Jurkat, Clone E6-1 (cell line): ENCODE data around the gene SLC38A3.

Experiments used
- DNase-seq: peaks from one replicate; pipeline ENCODE4 v3.0.0-alpha.2; 2011; ENCODE audit warnings: low read depth, low spot score
- H3K4me3 ChIP-seq: 2 replicates; pipeline ENCODE4 v1.5.1; 2011; ENCODE audit warnings: mild to moderate bottlenecking, low read length, control low read depth, moderate library complexity

The SLC38A3 gene

DNA sequence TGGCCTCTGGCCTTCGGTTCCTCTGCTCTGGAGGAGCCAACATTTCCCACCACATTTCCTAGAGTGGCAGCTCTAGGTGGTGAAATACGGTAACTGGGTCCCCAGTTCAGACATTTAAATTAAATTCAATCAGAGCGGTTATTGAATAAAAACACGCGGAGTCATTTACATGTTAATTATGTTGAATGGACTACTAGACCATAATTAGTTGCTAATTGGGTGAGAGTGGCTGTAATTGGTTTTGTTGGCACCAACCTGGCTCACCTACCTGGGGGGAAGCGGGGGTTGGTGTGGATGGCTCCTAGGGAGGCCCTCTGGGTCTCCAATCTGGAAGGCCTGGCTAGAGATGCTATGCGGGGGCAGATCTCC, 37.2 kb upstream of the SLC38A3 start:
- no peak for DNase-seq

DNA sequence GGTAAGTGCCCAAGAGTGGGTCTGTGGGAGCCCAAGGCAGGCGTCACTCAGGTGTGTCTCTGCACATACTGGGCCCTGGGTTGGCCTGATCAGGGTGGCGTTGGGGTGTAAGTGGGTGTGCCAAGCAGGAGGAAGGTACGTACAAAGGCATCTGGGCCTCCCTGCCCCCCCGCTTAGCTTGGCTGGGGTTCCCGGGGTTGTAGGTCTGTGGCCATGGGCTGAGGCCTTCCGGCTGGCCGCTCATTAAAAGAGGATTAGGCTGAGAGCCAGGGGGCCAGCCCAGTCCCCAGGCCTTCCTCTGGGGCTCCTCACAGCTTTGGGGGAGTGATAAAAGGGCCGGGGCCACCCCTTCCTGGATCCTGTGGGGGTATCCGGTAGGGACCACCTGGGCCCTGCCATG, 36.7 kb upstream of the SLC38A3 start:
- H3K4me3 ChIP-seq: no peak overlapping the region
- DNase-seq: no peak

More for the DNA sequence above, 37.2 kb upstream of the SLC38A3 start:
- H3K4me3 ChIP-seq: no peak overlapping the region

DNA sequence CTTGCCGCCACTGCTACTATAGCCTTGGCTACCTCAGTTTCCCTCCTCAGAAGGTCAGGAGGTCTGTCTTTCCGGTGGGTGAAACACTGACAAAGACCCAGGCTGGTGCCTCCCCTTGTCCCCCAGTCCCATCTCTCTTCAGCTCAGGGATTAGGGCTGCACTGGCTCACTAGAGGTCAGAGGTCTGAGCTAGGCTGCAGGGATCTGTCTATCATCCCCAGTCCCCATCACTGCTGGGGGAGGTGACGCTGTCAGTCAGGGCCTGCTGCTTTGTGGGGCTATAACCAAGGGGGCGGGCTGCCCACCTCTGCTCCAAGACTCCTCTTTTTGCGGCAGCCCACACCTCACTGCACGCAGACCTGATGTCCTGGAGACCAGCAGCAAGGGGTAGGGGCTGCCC, 36.3 kb upstream of the SLC38A3 start:
- no peak overlapping the region for H3K4me3 ChIP-seq

DNA sequence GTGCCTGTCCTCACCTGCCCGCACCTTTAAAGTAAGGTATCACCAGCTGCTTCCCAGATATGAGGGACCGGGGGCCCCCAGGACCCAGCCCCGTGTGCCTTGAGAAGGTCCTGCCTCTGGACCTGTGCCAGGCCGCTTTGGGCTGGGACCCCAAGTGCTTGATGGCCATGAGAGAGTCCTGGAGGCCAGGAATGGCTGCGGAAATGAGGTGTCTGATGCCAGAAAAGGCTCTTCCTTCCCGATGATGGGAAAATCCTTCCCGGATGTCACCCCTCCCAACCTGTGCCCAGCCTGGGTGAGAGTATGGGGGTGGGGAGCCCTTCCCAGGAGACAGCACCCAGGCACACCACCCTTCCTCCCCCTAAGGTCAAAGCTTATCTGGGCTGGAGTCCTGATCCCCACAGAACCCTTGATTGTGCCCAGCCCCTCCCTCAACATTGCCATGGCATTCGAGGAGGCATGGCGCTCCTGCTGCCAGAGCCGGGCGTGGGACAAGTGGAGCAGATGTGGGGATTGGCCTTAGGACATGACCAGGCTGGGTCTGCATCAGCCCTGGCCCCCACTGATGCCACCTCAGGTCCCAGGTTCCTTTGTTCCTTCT, 35.7 kb upstream of the SLC38A3 start:
- H3K4me3 ChIP-seq: no peak overlapping the region
- DNase-seq: no peak

More for the DNA sequence above, 36.3 kb upstream of the SLC38A3 start:
- DNase-seq: no peak

DNA sequence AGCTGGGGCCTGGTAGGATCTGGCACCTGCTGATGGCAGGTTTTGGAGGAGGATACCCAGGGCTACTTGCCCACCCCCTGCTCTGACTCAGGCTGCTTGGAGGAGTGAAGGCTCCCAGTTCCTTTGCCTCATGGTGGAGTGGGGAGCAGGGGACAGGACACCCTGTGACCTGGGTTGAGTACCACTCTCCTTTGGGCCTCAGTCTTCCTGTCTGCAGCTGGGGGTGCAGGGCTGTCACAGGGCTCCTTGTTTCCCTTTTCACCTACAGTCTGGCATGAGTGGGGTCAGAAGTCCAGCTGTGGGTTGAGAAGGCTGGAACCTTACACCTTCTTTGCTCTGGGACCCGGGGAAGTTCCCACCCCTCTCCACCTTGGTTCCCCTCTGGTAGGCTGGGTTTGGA, 35.2 kb upstream of the SLC38A3 start:
- DNase-seq: no peak

DNA sequence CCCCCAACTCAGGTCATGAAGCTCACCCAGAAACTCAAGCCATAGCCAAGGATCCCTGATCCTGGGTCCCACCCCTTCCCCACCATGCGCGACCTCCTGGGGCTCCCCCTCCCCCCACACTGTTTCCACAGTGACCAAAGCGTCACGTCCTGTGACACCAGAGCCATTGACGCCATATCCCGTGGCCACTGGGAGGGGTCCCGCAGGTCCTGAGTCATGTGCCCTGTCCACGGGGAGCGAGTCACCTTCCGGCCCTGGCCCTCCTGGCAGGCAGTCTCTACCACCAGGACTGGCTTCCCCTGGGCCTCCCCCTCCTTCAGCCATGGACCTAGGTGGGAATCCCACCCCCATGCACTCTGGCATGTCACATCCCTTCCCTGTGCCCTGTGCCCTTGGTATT, 34.4 kb upstream of the SLC38A3 start:
- no peak overlapping the region for H3K4me3 ChIP-seq
- no peak for DNase-seq

More for the DNA sequence above, 35.2 kb upstream of the SLC38A3 start:
- no peak overlapping the region for H3K4me3 ChIP-seq

DNA sequence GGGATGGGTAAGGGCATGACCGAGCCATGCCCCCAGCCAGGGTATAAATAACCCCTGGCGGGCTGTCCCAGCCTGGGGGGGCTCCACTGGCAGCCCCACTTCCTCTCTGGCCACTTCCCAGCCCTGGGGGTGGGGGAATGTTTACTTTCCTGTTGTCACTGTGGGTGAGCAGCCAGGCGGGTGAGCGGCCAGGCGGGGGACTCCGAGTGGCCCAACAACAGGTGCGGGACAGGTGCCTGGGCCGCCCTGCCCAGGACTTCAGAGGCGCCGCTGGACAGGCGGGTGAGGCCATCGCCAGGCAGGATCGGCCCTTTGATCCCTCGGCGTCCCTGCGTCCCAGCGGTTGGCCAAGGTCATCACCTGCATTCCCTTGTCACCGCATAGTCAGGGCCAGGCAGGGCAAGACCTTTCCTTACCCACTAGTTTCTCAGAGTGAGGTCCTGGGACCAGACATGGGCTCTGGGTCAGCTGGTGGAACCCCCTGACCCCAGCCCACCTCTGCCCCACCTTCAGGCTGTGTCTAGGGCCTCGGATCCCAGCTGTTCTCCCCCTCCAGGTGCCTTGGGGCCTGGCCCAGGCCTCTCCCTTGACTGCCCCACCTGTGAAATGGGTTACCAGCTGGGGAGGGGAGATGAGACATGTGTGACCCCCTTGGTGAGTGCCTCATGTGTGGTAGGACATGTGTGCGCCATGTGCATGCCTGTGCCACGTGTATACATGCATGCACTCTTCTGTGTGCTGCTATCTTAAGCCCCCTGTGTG, 33.4 kb upstream of the SLC38A3 start:
- no peak for DNase-seq

DNA sequence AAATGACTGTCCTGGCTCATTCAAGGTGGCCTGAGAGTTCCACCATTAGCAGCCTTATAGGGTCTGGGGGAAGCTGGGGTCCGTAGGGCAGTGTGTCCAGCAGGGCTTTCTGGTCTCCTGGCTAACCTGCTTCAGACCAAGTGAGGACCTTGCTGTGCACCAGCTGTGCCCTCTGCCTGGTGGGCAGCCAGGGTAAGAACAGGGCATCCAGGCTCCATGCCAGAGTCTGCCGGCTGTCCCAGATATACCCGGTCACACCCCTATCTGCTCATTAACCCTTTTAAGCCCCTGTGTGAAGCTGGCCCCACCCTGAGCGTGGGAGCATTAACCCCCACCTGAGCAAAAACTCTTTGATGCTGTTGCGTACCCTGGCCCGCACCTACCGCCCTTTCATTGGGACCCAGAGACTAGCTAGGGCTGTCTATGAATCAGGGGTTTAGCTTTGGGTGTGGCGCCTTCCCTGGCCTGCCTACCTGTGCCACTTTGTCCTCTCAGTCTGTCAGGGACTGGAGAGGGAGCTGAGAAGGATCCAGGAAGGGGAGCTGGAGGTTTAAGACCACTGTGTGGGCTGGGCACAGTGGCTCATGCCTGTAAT, 32.3 kb upstream of the SLC38A3 start:
- DNase-seq: no peak
- no peak overlapping the region for H3K4me3 ChIP-seq

More for the DNA sequence above, 33.4 kb upstream of the SLC38A3 start:
- no peak overlapping the region for H3K4me3 ChIP-seq

DNA sequence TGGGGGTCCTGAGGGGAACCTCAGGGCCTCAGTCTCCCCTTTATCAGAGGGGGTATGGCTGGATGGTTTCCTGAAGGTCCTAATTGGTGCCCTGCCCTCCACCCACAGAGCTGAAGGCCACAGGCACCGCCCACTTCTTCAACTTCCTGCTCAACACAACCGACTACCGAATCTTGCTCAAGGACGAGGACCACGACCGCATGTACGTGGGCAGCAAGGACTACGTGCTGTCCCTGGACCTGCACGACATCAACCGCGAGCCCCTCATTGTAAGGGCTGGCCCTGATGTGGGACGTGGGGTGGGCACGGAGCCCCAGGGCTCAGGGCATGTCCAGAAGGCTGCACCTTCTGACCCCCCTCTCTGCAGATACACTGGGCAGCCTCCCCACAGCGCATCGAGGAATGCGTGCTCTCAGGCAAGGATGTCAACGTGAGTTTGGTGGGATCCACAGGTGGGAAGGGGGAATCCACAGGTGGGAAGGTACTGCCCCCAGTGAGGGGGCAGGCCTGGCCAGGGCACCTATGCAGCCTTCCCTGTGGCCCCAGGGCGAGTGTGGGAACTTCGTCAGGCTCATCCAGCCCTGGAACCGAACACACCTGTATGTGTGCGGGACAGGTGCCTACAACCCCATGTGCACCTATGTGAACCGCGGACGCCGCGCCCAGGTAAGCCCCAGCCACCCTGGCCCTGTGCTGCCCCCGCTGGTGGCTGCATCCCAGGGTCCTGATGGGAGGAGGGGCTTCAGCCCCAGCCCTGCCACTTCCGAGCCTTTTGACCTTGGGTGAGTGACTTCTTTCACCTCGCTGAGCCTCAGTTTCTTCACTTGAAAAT, 31.2 kb upstream of the SLC38A3 start:
- DNase-seq: no peak
- H3K4me3 ChIP-seq: no peak overlapping the region

DNA sequence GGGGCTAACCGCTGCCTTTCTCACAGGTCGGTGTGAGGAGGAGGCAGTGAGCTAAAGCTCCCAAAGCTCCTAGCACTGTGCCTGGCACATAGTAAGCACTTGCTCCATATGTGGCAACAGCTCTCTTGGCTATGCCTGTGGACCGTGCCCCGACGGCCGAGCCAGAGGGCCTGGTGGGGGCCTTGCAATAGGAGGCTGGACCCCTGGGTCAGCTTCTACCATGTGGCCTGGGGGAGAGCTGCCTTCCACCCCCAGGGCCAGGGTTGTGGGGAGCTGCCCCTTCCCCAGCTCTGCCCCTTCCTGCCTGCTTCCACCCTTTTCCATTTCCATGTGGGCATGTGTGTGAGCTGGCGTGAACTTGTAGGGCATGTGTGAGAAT, 30.6 kb upstream of the SLC38A3 start:
- DNase-seq: no peak
- H3K4me3 ChIP-seq: no peak overlapping the region

DNA sequence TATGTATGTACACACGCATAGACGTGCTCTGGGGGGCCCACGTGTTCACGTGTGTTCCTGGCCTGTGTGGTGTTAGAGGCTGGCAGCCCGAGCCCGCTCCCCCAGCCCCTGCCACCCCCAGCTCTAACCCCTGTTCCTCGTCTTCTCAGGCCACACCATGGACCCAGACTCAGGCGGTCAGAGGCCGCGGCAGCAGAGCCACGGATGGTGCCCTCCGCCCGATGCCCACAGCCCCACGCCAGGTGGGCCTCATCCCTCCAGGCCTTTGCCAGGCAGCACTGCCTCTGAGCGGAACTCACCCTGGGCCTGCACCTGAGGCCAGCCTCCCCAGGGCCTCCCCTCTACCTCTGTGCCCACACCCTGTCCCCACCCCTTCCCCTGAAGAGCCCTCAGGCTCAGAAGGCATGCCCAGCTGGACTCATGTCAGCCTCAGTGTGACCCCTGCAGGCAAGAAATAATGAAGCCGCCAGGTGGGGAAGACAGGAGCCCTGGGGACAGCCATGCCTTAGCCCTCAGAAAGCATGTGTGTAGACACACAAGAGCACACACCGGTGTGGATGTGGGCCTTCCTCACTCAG, 30.0 kb upstream of the SLC38A3 start:
- no peak overlapping the region for H3K4me3 ChIP-seq
- DNase-seq: no peak

DNA sequence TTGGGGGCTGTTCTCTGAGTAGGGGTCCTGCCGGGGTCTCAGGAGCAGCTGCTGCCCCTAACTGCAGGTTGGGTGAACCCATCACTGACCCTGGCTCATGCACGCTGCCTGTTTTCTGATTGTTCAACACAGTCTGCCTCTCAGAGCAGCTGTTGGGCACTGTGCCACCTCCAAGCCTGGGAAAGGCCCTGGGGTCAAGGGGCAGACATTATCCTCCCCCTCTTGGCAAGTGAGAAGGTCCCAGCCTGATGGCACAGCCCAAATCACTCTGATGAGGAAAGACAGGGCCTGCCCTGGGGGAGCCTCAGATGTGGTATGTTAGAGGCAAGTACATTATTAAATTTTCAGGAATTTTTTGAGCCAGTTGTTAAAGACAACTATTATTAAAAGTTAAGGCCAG, 27.7 kb upstream of the SLC38A3 start:
- DNase-seq: no peak
- no peak overlapping the region for H3K4me3 ChIP-seq

DNA sequence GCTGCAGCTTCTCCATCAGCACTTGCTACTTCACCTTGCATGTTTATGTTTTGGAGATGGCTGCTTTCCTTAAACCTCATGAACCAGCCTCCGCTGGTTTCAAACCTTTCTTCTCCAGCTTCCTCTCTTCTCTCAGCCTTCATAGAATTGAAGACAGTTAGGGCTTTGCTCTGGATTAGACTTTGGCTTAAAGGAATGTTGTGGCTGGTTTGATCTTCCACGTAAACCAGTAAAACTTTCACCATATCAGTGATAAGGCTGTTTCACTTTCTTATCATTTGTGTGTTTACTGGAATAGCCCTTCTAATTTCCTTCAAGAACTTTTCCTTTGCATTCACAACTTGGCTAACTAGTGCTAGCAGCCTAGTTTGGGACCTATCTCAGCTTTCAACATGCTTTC, 25.4 kb upstream of the SLC38A3 start:
- no peak overlapping the region for H3K4me3 ChIP-seq
- DNase-seq: no peak

DNA sequence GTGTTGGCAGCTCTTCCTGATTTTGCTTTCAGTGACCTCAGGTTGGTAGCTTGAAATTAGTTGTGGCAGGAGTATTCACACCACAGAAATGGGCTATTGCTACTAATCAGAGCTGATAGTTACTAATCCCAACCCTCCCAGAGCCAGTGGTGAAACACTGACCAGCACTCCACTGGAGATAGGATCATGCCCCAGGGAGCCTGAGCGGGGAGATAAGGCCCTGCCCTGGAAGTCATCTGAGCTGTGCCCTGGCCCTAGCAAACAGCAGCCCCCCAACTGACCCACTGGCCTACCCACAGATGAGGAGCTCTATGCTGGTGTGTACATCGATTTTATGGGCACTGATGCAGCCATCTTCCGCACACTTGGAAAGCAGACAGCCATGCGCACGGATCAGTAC, 23.1 kb upstream of the SLC38A3 start:
- no peak overlapping the region for H3K4me3 ChIP-seq
- no peak for DNase-seq

DNA sequence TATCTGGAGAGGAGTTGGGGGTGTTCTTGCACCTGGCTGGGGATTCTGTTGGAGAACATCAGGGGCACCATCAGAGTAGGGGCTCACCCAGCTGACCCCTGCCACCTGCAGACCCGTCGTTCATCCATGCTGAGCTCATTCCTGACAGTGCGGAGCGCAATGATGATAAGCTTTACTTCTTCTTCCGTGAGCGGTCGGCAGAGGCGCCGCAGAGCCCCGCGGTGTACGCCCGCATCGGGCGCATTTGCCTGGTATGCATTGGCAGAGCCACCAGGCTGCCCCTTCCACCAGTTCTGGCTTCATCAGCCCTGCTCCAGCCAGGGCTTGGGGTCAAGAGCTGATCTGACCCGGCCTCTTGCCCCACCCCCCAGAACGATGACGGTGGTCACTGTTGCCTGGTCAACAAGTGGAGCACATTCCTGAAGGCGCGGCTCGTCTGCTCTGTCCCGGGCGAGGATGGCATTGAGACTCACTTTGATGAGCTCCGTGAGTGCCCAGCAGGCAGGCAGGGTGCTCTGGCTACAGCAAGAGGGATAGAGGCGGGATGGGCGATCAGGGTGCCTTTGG, 22.5 kb upstream of the SLC38A3 start:
- DNase-seq: no peak
- no peak overlapping the region for H3K4me3 ChIP-seq

DNA sequence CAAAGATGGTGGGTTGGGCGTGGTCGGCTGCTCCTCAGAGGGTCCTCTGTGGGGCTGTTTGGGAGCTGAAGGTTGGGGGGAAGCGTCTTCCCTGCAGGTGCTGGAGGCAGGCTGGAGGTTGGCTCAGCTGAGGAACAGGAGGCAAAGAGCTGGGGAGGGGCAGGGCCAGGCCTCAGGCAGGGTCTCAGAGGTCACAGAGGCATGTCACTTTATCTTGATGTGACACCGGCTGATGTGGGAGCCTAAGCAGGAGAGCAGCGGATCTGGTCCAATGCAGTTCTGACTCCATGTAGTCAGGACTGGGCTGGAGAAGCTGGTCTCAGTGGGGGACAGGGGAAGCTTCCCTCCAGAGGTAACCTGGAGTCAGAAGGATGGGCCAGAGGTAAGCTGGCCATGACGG, 21.3 kb upstream of the SLC38A3 start:
- H3K4me3 ChIP-seq: no peak overlapping the region
- DNase-seq: no peak

DNA sequence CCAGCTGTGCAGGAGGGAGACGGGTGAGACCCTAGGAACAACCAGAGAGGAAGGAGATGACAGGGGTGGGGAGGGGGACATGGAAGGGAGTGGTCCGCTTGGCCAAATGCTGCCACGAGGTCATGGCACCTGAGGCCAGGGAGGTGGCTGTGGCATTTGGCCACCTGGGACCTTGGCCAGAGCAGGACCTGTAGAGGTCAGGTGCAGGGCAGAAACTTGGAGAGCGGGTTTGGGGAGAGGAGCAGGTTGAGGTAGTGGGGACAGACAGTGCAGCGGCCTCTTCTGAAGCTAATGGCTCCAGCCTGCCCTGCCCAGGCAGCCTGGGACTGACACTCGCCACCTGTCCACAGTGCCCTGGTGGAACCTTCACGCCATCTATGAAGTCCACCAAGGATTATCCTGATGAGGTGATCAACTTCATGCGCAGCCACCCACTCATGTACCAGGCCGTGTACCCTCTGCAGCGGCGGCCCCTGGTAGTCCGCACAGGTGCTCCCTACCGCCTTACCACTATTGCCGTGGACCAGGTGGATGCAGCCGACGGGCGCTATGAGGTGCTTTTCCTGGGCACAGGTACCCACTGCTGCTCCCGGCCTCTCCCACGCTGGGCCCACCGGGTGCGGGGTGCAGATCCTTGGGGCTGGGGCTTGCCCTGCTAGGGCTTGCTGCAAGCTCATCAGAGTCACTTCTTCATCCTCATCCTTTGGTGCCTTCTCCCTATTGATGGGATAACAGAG, 20.7 kb upstream of the SLC38A3 start:
- DNase-seq: no peak

DNA sequence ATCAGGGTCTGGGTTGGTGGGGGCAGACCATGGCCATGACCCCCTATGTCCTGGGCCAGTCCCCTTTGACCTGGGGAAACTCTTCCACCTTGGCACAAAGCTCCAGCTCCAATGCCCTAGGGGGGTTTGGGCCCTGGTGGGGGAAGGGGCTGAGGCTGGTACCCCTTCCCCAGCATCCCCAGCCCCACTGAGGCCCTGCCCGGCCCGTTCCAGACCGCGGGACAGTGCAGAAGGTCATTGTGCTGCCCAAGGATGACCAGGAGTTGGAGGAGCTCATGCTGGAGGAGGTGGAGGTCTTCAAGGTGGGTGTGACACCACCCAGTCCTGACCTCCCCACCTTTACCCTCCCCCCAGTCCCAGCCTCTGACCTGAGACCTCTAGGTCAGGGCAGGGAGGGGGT, 19.8 kb upstream of the SLC38A3 start:
- no peak overlapping the region for H3K4me3 ChIP-seq
- DNase-seq: no peak

More for the DNA sequence above, 20.7 kb upstream of the SLC38A3 start:
- H3K4me3 ChIP-seq: no peak overlapping the region

DNA sequence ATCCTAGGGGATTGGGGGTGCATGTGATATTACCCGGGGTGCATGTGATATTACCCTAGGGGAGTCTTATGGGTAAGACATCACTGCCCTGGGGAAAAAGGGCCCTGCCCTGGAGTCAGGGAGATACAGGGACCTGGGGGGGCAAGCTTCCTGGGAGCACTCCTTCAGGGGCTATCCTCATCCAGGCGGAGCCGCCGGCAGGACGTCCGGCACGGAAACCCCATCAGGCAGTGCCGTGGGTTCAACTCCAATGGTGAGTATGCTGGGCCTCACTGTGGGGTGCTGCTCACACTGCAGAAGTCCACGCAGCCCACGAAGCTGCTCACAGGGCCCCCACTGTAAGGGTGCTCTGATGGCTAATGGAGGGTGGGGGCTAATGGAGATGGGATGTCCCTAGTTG, 19.0 kb upstream of the SLC38A3 start:
- H3K4me3 ChIP-seq: no peak overlapping the region
- DNase-seq: no peak
